Fibroblast of skin of abdomen (primary cell): ENCODE results near the gene ITGAX. TPM values are rescaled to one million over a fixed set of nuclear protein-coding genes. Genes with fewer than 3 reads are reported as not detected.
"Not testable (repeated sequence)": the region's sequence is repeated elsewhere in the genome, so short reads cannot be mapped to it uniquely, and the experiment has no call there.

Experiments used
- DNase-seq: peaks from one replicate; pipeline ENCODE4 v3.0.0-alpha.2; 2013
- polyA plus RNA-seq, 2 experiments: library from polyadenylated mRNA; unstranded; fragments of 120-200 nt; gene quantifications; one replicate each; pipeline ENCODE4 v1.2.1, GENCODE V29; 2013; ENCODE audit not compliant: insufficient read length in 2 of 2

The ITGAX gene
- polyA plus RNA-seq (2013, experiment 1 of 2; ENCODE audit: insufficient read length), result not detected
- polyA plus RNA-seq (2013, experiment 2 of 2; ENCODE audit: insufficient read length), result not detected

- peak; percentile 2 for DNase-seq
Measured at GRCh38 chr16:31354394-31355291, at the start of gene ITGAX. TSS of gene ITGAX (plus strand) at chr16:31355176. CDS start at chr16:31355255, 79 bp downstream.

- DNase-seq, result no peak
Measured at GRCh38 chr16:31305219-31305618, 49.8 kb upstream of the ITGAX start.

GRCh38 chr16:31308381-31308780 lies 46.6 kb upstream of the ITGAX start:
- DNase-seq, result not testable (repeated sequence)

GRCh38 chr16:31322500-31322899 lies 32.5 kb upstream of the ITGAX start:
- DNase-seq, result no peak

- DNase-seq, result no peak
Measured at GRCh38 chr16:31323959-31324629, 30.9 kb upstream of the ITGAX start.

- no peak for DNase-seq
Measured at GRCh38 chr16:31325171-31325570, 29.8 kb upstream of the ITGAX start.

- DNase-seq, result no peak
Measured at GRCh38 chr16:31327646-31328225, 27.2 kb upstream of the ITGAX start.

GRCh38 chr16:31328322-31329052 lies 26.5 kb upstream of the ITGAX start:
- DNase-seq, result no peak

- no peak for DNase-seq
Measured at GRCh38 chr16:31329671-31330552, 25.1 kb upstream of the ITGAX start.

- DNase-seq, result no peak
Measured at GRCh38 chr16:31330553-31330890, 24.5 kb upstream of the ITGAX start.

- DNase-seq, result no peak
Measured at GRCh38 chr16:31331141-31331764, 23.7 kb upstream of the ITGAX start.

GRCh38 chr16:31331807-31332301 lies 23.1 kb upstream of the ITGAX start:
- DNase-seq, result no peak

- no peak for DNase-seq
Measured at GRCh38 chr16:31332544-31332943, 22.4 kb upstream of the ITGAX start.

- no peak for DNase-seq
Measured at GRCh38 chr16:31333686-31334649, 21.0 kb upstream of the ITGAX start.

GRCh38 chr16:31334934-31335333 lies 20.0 kb upstream of the ITGAX start:
- DNase-seq, result no peak

- DNase-seq, result no peak
Measured at GRCh38 chr16:31335431-31335830, 19.5 kb upstream of the ITGAX start.

- not testable (repeated sequence) for DNase-seq
Measured at GRCh38 chr16:31338166-31338685, 16.8 kb upstream of the ITGAX start.

- DNase-seq, result no peak
Measured at GRCh38 chr16:31344712-31345111, 10.3 kb upstream of the ITGAX start.

GRCh38 chr16:31347445-31347844 lies 7.5 kb upstream of the ITGAX start:
- DNase-seq, result no peak
